ENCODE data around the gene FRK.
"Not testable (repeated sequence)": the region's sequence is repeated elsewhere in the genome, so short reads cannot be mapped to it uniquely, and the experiment has no call there.

FRK gene

DNA sequence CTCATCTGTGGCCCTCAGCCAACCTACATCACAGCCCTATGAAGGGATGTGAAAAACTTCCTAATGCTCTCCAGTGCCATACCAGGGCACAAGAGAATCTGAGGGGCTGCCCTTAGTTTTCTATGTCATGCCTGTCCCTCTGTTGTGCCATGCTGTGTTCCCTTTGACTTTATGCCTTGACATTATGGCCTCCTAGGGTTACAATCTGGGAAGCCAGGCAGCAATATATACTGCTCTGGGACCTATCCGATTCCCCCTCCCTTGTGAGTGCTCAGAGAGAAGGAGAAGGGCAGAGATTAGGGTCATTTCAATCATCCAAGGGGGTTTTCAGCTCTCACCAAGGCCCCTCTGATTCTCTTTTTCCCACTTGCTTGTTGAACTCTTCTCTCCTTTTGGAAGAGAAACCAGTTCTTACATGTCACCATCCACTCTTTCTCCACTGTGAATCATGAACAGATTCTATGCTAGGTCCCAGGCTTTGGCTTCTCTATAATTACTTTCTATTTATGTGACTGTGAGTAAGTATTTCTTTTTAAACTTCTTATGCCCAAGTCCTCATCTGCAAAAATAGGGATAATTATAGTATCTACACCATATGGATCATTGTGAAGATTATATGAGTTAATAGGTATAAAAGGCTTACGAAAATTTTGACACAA lies 14.2 kb upstream of the FRK start:
- no peak for DNase-seq

DNA sequence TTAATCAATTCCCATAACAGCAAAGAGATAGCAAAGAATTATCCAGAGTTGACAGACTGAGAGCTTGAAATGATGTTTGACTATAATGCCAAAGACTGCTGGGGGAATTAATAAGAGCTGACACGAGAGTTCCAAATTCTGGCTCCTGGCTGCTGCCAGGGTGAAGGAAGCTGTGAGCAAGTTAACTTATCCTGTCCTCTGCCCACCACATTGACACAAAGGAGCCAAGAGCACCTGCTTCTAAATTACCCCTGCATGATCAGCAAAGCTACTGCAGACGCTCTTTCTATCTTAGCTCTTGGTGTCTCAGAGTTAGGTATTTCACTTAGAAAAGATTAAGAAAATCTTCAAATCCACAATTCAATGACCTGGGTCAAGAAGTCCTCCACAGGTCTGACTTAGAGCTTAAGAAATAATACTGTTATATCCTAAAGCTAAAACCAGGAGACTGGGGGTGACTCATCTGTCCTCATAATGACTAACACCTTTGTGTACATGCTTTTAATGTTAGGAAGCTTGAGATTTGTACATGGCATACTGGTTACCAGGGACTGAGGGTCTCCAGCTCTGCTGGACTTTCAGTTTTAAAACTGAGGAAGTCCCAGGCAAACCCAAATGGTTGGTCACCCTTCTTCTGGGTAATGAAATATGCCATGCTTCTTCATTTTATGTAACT lies 13.2 kb upstream of the FRK start:
- DNase-seq, result no peak

DNA sequence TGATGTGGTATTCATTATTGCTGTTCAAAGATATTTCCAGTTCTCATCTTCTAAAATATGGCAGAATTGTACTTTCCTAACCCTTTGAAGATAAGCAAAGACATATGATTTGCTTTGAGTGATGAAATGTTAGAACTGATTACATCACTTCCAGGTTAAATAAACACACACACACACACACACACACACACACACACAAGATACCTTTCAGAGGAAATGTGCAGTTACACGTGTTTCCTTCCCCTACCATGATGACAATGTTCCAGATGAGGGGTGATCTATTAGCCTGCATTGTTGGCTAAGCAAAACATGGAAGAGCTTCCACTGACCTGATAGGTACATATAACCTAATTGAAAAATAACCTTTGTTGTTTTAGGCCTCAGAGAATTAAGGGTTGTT lies 11.7 kb upstream of the FRK start:
- DNase-seq, result no peak

DNA sequence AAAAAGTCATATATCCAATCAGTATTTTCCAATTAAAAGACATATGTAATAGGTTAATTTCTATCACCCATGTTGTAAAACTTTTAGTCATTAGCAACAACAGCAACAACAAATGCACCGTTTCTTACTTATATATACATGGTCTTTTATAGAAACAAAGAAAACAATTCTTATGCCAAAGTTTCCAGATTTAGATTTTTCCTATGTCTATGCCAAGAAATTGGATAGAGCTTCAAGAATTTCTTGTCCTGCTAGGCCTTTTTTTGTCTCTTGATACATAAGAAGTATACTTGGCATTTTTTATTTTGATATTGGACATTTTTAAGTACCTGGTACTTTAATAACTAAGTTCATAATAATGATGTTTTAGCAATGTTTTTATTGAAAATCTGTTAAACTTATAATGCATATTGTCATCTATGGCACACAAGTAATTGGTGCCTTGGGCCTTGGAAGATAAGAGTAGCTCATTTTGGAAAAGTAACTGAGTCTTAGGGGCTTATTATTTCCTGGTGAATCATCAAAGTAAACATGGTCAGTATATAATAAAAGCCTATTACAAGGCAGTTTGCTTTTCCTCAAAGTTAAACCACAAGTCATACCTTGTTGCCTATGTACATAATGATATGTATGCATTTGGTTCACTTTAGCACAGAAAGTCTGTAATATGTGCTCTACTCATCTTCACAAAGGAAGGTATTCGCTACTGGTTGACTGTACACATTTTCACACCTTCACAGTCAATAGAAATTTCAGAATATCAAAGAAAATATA lies 10.1 kb upstream of the FRK start:
- no peak for DNase-seq

DNA sequence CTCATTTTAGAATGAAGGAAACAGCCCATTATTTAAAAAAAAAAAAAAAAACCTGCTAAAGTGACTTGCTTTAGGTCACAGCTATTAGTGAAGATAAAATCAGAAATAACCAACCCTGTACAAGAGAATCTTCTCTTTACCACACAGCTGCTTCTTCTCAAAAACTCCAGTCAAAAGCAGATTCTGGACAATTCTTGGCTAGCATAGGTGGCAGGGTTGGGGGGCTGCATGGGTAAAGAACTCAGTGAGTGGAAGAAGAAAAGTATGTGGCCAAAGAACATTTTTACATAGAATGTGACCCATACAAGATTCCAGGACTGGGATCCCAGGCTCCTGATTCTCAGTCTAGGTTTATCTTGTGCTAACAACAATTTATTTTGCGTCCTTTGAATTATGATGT lies 9.4 kb upstream of the FRK start:
- DNase-seq, result no peak

DNA sequence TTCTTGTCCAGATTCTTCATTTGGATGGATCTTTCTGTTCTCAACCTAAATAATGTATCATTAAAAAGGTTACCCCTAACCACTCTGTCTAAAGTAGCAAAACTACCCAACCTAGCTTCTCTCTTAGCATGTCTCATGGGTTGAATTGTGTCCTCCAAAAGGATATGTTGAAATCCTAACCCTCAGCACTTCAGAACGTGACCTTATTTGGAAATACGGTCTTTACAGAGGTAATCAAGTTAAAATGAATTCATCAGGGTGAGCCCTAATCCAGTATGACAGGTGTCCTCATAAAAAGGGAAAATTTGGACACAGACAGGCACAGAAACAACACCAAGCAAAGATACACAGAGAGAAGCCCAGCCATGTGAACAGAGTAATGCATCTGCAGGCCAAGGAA lies 6.1 kb upstream of the FRK start:
- DNase-seq, result no peak

DNA sequence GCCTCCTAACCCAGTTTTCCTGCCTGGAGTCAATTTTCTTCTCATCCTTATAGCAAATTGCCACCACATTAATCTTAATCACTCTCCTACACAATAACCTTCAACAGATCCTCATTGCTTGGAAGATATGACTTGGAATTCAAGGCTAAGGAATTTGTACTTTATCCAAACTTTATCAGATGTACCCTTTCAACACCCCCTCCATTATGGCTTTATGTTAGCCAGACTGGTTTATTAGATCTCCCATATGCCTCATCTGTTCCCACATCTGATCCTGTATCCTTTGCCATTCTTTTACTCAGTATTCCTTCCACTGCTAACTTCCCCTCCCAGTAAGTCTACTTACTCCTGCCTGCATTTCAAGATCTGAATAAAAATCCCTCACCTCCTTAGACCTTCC lies 4.0 kb upstream of the FRK start:
- DNase-seq, result no peak

DNA sequence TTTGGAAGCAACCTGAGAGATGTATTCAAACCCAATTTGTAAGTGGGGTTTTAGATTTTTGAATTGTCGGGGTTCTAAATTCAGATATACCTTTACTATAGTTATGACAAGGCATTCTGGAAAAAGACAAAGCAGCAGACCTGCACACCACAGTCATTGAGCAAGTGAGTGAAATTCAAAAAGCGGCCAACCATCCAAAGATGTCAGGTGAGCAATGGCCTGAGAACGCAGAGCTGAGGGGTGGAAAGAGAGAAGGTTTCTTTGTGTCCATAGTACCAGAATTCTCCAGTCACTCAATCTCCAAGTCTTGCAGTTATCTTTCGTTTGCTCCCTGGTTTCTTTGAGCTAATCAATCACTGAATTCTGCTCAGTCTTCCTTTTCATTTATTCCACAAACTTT lies 1.8 kb upstream of the FRK start:
- no peak for DNase-seq

DNA sequence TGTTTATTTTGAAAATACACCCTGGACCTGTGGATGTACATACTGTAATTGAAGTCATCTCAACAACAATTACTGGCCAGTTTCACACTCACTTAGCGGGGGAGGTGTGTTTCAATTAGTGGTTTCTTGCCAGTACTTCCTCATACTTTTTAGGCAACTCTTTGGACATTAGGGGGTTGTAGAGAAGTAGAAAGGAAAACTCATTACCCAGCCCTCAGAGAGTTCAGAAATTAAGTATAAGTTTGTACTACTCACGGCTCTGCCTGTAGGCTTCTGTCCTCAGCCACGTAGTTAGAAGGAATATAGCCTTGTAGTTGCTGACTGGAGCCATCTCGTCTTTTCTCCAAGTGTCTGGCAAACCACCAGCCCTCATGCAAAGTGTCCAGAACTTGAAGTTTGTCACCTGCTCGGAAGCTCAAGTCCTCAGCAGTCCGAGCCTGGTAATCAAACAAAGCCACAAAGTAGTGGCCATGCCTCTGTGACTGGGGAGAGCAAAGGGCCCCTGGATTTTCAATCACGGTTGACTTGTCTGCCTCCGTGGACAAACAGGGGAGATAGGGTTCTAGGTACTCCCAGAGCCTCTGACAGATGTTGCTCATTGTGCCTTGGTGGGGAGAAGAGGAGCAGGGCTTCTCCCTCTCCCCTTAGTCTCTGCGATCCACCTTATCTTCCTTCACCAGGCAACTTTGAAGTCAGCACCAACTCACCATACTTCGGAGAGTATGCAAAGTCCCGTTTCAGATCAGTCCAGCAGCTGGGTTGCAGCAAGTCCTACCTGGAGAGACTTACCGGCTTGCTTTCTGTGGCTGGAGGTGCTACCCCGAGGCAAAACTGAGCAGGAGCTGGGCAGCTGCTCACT lies 749 bp downstream of the FRK start:
- DNase-seq, result no peak

DNA sequence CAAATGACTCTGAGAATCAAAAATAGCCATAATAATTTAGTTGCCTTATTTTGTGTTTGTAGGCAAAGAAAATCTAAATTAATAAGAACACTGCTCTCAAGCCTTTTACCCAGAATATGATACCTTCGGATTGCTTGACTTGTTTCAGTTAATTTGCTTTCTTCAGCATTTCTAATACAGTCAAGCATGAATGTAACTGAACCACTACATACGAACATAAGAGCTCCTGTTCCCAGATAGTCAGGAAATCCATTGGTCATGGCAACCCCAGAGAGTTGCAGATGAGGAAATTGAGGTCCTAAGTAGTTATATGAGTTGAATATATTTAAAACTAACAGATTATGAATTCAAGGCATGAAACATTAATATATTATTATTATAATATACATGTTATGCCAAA lies 2.9 kb downstream of the FRK start:
- no peak for DNase-seq

DNA sequence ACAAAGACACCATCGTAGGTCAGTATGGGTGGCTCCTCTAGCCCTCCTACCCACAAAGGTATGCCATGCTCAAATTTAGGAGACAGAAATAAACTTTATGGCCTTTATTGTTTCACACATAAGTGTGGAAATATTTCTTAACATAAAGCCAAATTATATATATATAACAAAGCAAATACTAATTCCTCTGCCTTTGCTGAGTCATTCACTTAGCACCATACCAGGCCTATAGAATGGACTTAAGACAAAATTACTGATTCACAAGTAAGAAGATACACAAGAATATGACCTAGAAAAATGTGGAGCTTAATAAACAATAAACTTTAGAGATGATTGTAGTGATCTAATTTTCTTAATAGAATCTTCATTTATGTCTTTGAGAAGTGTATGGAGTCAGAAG lies 5.2 kb downstream of the FRK start:
- no peak for DNase-seq

DNA sequence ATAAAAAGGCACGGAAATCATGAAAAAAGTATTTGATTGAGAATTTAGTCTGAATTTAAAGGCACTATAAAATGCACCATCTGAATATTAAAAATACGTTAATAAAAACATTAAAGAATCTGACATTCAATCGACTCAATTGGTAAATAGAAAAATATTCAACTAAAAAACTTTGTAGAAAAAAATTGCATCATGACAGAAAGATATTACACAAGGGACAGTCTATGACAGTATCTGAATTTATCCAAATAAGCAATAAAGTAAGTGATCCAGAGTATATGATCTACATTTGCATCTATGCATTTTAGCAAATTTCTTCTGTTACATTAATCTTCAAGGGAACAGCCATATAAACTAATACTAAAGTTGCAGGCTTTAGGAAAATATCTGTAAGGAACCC lies 9.4 kb downstream of the FRK start:
- no peak for DNase-seq

DNA sequence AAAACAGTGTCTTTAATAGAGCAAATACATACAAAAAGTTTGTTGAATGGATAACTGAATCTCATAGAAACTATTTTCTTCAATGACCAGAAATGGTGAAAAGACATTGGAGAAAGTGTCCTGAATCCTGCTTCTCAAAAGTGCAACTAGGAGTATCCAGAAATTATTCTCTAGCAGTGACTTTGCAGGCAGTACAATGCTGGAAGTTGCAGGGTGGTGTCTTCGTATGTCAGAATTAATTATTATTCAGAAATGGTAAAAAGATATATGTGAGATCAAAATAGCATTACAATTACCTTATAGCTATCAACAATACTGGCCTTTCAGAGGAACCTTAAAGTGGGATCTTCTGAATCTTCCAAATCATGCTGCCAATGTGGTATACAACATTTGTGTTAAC lies 10.0 kb downstream of the FRK start:
- no peak for DNase-seq

DNA sequence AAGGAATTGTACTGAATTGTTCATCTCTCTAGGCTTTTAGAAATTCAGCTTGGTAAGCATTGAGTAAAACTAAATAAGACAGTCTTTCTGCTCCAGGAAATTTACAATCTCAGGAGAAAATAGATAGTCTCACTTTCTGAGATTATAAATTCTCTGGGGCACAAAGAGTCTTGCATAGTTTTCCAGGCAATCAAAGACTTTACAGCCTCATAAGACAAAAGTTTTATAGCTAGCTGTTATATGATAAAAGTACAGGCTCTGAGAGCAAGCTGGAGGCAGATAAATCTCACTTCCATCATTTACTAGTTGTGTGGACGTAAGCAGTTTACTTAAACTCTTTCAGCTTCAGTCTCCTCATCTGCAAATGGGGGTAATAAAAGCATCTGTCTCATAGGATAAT lies 11.4 kb downstream of the FRK start:
- no peak for DNase-seq

DNA sequence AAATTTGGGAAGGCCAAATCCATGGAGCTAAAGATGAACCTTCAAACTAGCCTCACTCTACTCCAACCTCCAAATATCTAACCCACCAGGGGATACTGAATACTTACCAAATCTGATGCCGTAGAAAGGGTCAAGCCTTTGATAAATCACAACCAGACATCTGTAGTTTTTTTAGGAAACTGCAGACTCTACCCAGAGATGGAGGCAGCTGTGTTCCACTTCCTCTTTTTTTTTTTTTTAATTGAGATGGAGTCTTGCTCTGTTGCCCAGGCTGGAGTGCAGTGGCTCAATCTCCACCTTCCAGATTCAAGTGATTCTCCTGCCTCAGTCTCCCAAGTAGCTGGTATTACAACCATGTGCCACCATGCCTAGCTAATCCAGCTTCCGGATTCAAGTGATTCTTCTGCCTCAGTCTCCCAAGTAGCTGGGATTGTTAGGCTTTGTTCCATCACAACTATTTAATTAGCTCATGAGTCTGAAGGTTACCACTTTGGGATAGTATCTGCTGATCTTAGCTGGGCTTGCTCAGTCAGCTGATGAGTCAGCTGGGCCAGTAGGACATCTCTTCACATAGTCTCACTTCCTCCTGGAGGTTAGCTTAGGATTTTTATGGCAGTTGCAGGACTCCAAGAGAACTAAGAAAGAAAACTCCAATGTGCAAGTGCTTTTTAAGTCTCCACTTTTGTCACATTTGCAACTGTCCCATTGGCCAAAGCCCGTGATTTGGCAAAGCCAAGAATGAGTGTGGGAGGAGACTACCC lies 13.3 kb downstream of the FRK start:
- no peak for DNase-seq

DNA sequence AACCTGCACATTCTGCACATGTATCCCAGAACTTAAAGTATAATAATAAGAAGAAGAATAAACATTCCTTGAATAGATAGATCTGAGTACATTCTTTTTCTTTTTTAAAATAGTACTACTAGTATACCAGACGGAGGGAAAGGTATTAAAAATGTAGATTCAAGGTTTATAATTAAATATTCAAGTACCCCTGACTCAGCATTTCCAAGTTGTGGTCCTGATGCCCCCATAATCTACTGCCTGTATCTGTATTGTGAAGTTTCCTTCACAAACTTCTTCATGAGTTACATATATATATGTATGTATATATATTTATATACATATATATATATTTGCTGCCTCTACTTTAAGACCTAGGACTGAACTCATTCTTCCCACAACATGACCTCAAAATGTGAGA lies 14.0 kb downstream of the FRK start:
- no peak for DNase-seq

DNA sequence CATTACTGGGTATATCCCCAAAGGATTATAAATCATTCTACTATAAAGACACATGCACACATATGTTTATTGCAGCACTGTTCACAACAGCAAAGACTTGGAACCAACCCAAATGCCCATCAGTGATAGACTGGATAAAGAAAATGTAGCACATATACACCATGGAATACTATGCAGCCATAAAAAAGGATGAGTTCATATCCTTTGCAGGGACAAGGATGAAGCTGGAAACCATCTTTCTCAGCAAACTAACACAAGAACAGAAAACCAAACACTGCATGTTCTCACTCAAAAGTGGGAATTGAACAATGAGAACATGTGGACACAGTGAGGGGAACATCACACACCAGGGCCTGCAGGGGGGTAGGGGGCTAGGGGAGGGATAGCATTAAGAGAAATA lies 14.4 kb downstream of the FRK start:
- DNase-seq, result not testable (repeated sequence)

DNA sequence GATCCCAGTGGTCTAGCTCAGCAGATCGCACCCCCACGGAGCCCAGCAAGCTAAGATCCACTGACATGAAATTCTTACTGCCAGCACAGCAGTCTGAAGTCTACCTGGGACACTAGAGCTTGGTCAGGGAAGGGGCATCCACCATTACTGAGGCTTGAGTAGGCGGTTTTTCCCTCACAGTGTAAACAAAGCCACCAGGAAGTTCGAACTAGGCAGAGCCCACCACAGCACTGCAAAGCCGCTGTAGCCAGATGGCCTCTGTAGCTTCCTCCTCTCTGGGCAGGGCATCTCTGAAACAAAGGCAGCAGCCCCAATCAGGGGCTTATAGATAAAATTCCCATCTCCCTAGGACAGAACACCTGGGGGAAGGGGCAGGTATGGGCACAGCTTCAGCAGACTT lies 18.8 kb downstream of the FRK start:
- DNase-seq, result no peak

DNA sequence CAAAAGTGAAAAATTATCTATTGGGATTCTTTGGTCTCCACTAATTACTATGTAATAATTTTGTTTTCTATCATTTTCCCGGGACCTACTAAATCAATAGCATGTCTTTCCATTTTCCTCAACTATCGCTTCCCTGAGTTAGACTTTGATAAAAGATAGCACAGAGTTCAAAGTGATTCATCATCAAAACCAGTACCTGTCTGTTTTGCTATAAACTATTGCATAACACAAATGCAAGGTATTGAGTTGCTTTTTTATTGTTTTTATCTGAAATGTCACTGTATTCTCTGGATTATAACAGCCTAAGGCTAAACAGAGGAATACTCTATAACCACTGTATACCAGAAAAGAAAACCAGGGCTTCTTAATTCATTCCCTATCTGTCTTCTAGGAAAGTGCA lies 19.7 kb downstream of the FRK start:
- DNase-seq, result no peak

DNA sequence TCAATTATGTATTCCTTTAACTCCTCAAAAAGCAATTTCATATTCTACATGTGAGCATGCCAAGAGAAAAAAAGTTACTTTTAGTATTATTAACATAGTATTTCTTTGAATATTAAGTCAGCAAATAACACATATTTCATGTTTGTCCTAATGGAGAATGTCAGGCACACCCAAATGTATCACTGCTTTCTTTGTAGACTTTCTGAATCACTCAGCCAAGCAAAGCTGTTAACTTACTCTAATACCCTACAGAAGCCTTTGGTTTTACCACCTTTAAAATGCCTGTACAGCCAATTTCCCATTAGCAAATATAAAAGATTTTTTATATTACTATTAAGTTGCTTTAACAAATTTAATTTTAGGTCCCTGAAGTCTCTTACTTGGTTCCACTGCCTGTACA lies 23.8 kb downstream of the FRK start:
- no peak for DNase-seq

DNA sequence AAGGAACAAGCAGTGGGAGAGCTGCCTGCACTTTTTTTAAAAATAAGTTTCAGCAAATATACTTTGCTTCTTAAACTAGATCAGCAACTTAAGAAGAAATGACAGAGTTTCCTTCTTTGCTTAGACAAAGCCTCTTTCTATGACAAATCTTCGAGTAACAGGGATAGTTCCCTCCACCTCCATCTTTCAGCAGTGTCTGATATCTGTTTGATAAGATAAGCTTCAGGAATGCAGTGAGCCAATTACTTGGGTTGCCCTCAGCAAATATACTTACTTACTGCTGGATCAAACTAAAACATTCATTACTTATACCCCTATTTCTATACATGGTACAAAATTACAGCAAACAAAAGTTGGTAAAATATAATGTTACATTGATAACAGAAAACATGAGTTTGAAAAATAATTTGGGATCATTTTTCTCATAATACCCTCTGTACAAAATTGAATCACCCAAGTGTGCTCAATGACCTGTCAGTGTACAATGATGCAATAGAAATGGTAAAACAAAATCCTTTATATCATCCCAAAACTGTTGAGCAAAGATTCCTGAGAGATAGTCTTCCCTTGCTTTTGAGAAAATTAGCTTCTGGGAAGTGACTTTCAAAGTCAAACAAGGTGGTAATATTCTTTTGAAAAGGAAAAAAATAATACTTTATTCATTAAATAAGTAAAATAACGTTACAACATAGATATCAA lies 24.5 kb downstream of the FRK start:
- no peak for DNase-seq

DNA sequence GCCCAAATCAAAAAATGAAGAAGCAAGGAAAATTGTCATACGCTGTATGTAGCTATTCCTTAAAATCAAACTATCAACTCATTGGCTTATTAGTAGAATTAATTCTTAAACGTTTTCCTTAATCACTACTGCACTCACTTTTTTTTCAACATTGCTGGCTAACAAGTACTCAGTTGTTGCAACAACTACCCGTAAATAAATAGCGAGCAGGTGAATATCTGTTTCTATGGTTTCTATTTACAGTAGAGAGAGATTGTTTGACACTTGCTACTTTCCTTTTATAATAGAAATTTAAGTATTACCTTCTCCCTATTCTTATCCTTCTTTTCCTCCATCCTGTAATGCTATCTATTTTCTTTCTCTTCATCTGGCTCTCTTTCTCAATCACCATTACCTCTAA lies 25.1 kb downstream of the FRK start:
- no peak for DNase-seq
